Measurements from ENCODE around the gene STPG4. TPM values are rescaled to one million over a fixed set of nuclear protein-coding genes. Genes with fewer than 3 reads are reported as not detected.

Gene STPG4
- total RNA-seq, 1 donor from 2014 or later: 0.56 TPM

GRCh38 chr2:47150175-47150574 is 4.9 kb downstream of the STPG4 start:
- Mint-ChIP-seq H3K4me1 (ENCODE audit: unreplicated experiment) (no peaks in the 10 kb centered on the region), H3K4me3 (ENCODE audit: unreplicated experiment) (no peak overlapping the region), H3K27ac (ENCODE audit: unreplicated experiment) (no peak overlapping the region), H3K36me3 (ENCODE audit: unreplicated experiment) (peaks cover 31% of the 10 kb centered on the region), H3K9me3 (ENCODE audit: unreplicated experiment) (peaks cover 4% of the 10 kb centered on the region), H3K27me3 (ENCODE audit: unreplicated experiment) (no peaks in the 10 kb centered on the region)
- no peak for TF ChIP-seq CTCF (IDR thresholded peaks at IDR 0.05)
- no peak for DNase-seq (ENCODE audit: extremely low spot score, unreplicated experiment)

GRCh38 chr2:47147021-47147420 is 8.1 kb downstream of the STPG4 start:
- H3K4me3 Mint-ChIP-seq (ENCODE audit: unreplicated experiment): no peak overlapping the region
- TF ChIP-seq CTCF (IDR thresholded peaks at IDR 0.05): no peak
- H3K36me3 Mint-ChIP-seq (ENCODE audit: unreplicated experiment): peaks cover 32% of the 10 kb centered on the region
- DNase-seq (ENCODE audit: extremely low spot score, unreplicated experiment): no peak
- no peaks in the 10 kb centered on the region for H3K4me1 Mint-ChIP-seq (ENCODE audit: unreplicated experiment)
- H3K9me3 Mint-ChIP-seq (ENCODE audit: unreplicated experiment): peaks cover 4% of the 10 kb centered on the region
- no peaks in the 10 kb centered on the region for H3K27me3 Mint-ChIP-seq (ENCODE audit: unreplicated experiment)
- no peak overlapping the region for H3K27ac Mint-ChIP-seq (ENCODE audit: unreplicated experiment)

- Mint-ChIP-seq H3K4me3 (ENCODE audit: unreplicated experiment) (no peak overlapping the region), H3K4me1 (ENCODE audit: unreplicated experiment) (peaks cover 2% of the 10 kb centered on the region), H3K27me3 (ENCODE audit: unreplicated experiment) (no peaks in the 10 kb centered on the region), H3K9me3 (ENCODE audit: unreplicated experiment) (peaks cover 4% of the 10 kb centered on the region), H3K27ac (ENCODE audit: unreplicated experiment) (no peak overlapping the region), H3K36me3 (ENCODE audit: unreplicated experiment) (peaks cover 33% of the 10 kb centered on the region)
- no peak for DNase-seq (ENCODE audit: extremely low spot score, unreplicated experiment)
- TF ChIP-seq CTCF (IDR thresholded peaks at IDR 0.05): no peak
Observed at GRCh38 chr2:47145466-47145865, 9.6 kb downstream of the STPG4 start.

GRCh38 chr2:47141520-47141919 is 13.6 kb downstream of the STPG4 start:
- TF ChIP-seq CTCF (IDR thresholded peaks at IDR 0.05): no peak
- Mint-ChIP-seq H3K4me3 (ENCODE audit: unreplicated experiment) (no peak overlapping the region), H3K27ac (ENCODE audit: unreplicated experiment) (no peak overlapping the region), H3K9me3 (ENCODE audit: unreplicated experiment) (peaks cover 14% of the 10 kb centered on the region), H3K4me1 (ENCODE audit: unreplicated experiment) (peaks cover 2% of the 10 kb centered on the region), H3K36me3 (ENCODE audit: unreplicated experiment) (peaks cover 46% of the 10 kb centered on the region), H3K27me3 (ENCODE audit: unreplicated experiment) (no peaks in the 10 kb centered on the region)
- DNase-seq (ENCODE audit: extremely low spot score, unreplicated experiment): no peak

- no peak overlapping the region for H3K27ac Mint-ChIP-seq (ENCODE audit: unreplicated experiment)
- peaks cover 30% of the 10 kb centered on the region for H3K9me3 Mint-ChIP-seq (ENCODE audit: unreplicated experiment)
- no peak for DNase-seq (ENCODE audit: extremely low spot score, unreplicated experiment)
- no peak for TF ChIP-seq CTCF (IDR thresholded peaks at IDR 0.05)
- H3K4me1 Mint-ChIP-seq (ENCODE audit: unreplicated experiment): peaks cover 2% of the 10 kb centered on the region
- no peak overlapping the region for H3K4me3 Mint-ChIP-seq (ENCODE audit: unreplicated experiment)
- H3K27me3 Mint-ChIP-seq (ENCODE audit: unreplicated experiment): no peaks in the 10 kb centered on the region
- H3K36me3 Mint-ChIP-seq (ENCODE audit: unreplicated experiment): peaks cover 25% of the 10 kb centered on the region
Observed at GRCh38 chr2:47134386-47135090, 20.6 kb downstream of the STPG4 start.
